K562 (cell line): ENCODE measurements around the gene SYS1. TPM values are rescaled to one million over a fixed set of nuclear protein-coding genes. Genes with fewer than 3 reads are reported as not detected.

Experiments
- ATAC-seq: fragments of 200-7000 bp; cut with Tn5 transposase; 3 replicates; pipeline ENCODE4 v1.9.1; 2020; ENCODE audit warnings: moderate library complexity
- BruUV-seq: library from RNA; stranded (reverse); fragments of 400-500 nt; replicated peaks from 2 replicates; lab custom pipeline; 2021; lab: Mats Ljungman, UMichigan
- CTCF ChIA-PET: fragments of 300-600 bp; formaldehyde crosslinking; extraction: SDS; loops from one replicate; lab custom pipeline; 2021; ENCODE audit warnings: low intra/inter-chr PET ratio; lab: Yijun Ruan, JAX
- POLR2A ChIA-PET: fragments of 300-600, 350-650 bp; sonication (Branson Sonifier 250); formaldehyde crosslinking; extraction: SDS; loops from one replicate; lab custom pipeline; 2021; ENCODE audit warnings: antibody characterized with exemption, inconsistent platforms; lab: Yijun Ruan, JAX
- DNase-seq, 4 experiments: peaks; one replicate each; pipeline versions ENCODE4 v3.0.0 to v3.0.0-alpha.2; 2011 to 2018; ENCODE audit warnings: low spot score in 3 of 4, mixed read lengths in 3 of 4; ENCODE audit errors: extremely low read depth in 1 of 4
- FAIRE-seq: peaks from 2 replicates; lab custom pipeline; 2011; peaks lifted over from hg19 to GRCh38; lab: Jason Lieb, UNC
- H2AFZ ChIP-seq: 2 replicates; pipeline ENCODE4 v1.6.0; 2011; ENCODE audit warnings: low read depth, low read length, control low read depth, inconsistent platforms
- H3K27ac ChIP-seq: fragments of 200-600 bp; 3 replicates; pipeline ENCODE4 v1.8.0; 2011; ENCODE audit warnings: low read depth, mild to moderate bottlenecking, control low read depth, inconsistent platforms, low read length, moderate library complexity, mixed read lengths; ENCODE audit errors: extremely low read depth
- H3K27me3 ChIP-seq, 2 experiments: fragments of 300-600 bp in 1 of 2; 2 replicates in 1 of 2; 3 replicates in 1 of 2; pipeline versions ENCODE4 v1.6.0 to v1.8.0; 2011; ENCODE audit warnings: inconsistent platforms in 2 of 2, low read length in 2 of 2, mild to moderate bottlenecking in 1 of 2, mixed read lengths in 1 of 2, moderate library complexity in 1 of 2; ENCODE audit not compliant: control insufficient read depth in 2 of 2, insufficient read depth in 2 of 2
- H3K36me3 ChIP-seq: fragments of 300-600 bp; 3 replicates; pipeline ENCODE4 v1.8.0; 2011; ENCODE audit warnings: mild to moderate bottlenecking, low read length, inconsistent platforms; ENCODE audit not compliant: control insufficient read depth, insufficient read depth
- H3K4me1 ChIP-seq, 2 experiments: fragments of 200-600 bp in 1 of 2; replicated peaks in 1 of 2; 2 replicates in 1 of 2; 3 replicates in 1 of 2; pipeline versions ENCODE4 v1.5.1 to v1.8.0; 2011; ENCODE audit warnings: inconsistent platforms in 2 of 2, low read length in 2 of 2, mild to moderate bottlenecking in 1 of 2, mixed read lengths in 1 of 2, moderate library complexity in 1 of 2; ENCODE audit not compliant: control insufficient read depth in 2 of 2, insufficient read depth in 2 of 2
- H3K4me2 ChIP-seq: 2 replicates; pipeline ENCODE4 v1.6.1; 2011; ENCODE audit warnings: low read length, control low read depth, inconsistent platforms, mixed read lengths; ENCODE audit not compliant: insufficient read depth
- H3K4me3 ChIP-seq: fragments of 200-600 bp; sonication (generic), shearing (Covaris generic); 2 replicates; pipeline ENCODE4 v1.5.1; 2016; ENCODE audit warnings: control low read depth, inconsistent platforms
- H3K79me2 ChIP-seq: fragments of 200-600 bp; 3 replicates; pipeline ENCODE4 v1.8.0; 2011; ENCODE audit warnings: low read length, inconsistent platforms; ENCODE audit not compliant: control insufficient read depth, insufficient read depth
- H3K9ac ChIP-seq, 2 experiments: 2 replicates each; pipeline versions ENCODE4 v1.6.0 to v1.6.1; 2011; ENCODE audit warnings: low read depth in 2 of 2, low read length in 2 of 2, control low read depth in 1 of 2, inconsistent platforms in 1 of 2, mild to moderate bottlenecking in 1 of 2, mixed read lengths in 1 of 2; ENCODE audit not compliant: insufficient read depth in 1 of 2
- H3K9me1 ChIP-seq: one replicate; pipeline ENCODE4 v1.6.0; 2011; ENCODE audit warnings: inconsistent platforms, mild to moderate bottlenecking, low read length, moderate library complexity; ENCODE audit not compliant: control insufficient read depth, insufficient read depth
- H3K9me3 ChIP-seq: replicated peaks from 2 replicates; pipeline ENCODE4 v1.5.1; 2011; ENCODE audit warnings: low read depth, low read length, inconsistent platforms; ENCODE audit not compliant: control insufficient read depth, insufficient read depth
- H4K20me1 ChIP-seq: replicated peaks from 2 replicates; pipeline ENCODE4 v1.6.1; 2011; ENCODE audit warnings: low read length, inconsistent platforms, mixed read lengths; ENCODE audit not compliant: control insufficient read depth, insufficient read depth
- CUX1 ChIP-seq: fragments of 200-800 bp; sonication (Bioruptor generic); IDR thresholded peaks from 2 replicates; pipeline ENCODE4 v1.6.1; 2016; ENCODE audit warnings: missing genetic modification characterization, missing compliant biosample characterization
- FUS ChIP-seq: fragments of 200-400 bp; formaldehyde crosslinking; optimal IDR thresholded peaks from 2 replicates; pipeline ENCODE3; 2017; ENCODE audit warnings: low read depth, low read length
- KAT7 ChIP-seq: sonication (generic); formaldehyde crosslinking; IDR thresholded peaks from 2 replicates; pipeline ENCODE4 v1.8.0; 2022; ENCODE audit warnings: missing genetic modification reagents, mild to moderate bottlenecking, borderline replicate concordance
- LCOR ChIP-seq: sonication (generic); formaldehyde crosslinking; IDR thresholded peaks from 2 replicates; pipeline ENCODE4 v1.8.0; 2022; ENCODE audit warnings: mild to moderate bottlenecking, missing genetic modification reagents
- MNT ChIP-seq, 2 experiments: fragments of 450-650 bp; conservative IDR thresholded peaks; 2 replicates each; pipeline ENCODE4 v1.6.1; 2017; ENCODE audit warnings: mild to moderate bottlenecking in 2 of 2, moderate library complexity in 2 of 2
- PHF20 ChIP-seq: fragments of 450-650 bp; IDR thresholded peaks from 2 replicates; pipeline ENCODE4 v1.6.1; 2018; ENCODE audit not compliant: partially characterized antibody
- SNIP1 ChIP-seq: fragments of 450-650 bp; IDR thresholded peaks from 2 replicates; pipeline ENCODE4 v1.7.1; 2017; ENCODE audit warnings: low read depth, mild to moderate bottlenecking
- TCFL5 ChIP-seq: fragments of 250-450 bp; sonication (Bioruptor Pico); conservative IDR thresholded peaks from 2 replicates; pipeline ENCODE4 v1.6.1; 2021; ENCODE audit warnings: mild to moderate bottlenecking, moderate library complexity, matching md5 sums
- YBX1 ChIP-seq: fragments of 450-650 bp; IDR thresholded peaks from 2 replicates; pipeline ENCODE4 v1.7.1; 2016; ENCODE audit warnings: mild to moderate bottlenecking
- ZNF174 ChIP-seq: fragments of 250-450 bp; sonication (Bioruptor Pico); IDR thresholded peaks from 2 replicates; pipeline ENCODE4 v1.4.0; 2020; ENCODE audit warnings: mild to moderate bottlenecking
- WGBS: fragments of 100-300 bp; shearing (Covaris generic); methylation state at CpG from one replicate; pipeline ENCODE4 v1.1.6; 2016; ENCODE audit warnings: low coverage, mixed read lengths; ENCODE audit not compliant: insufficient coverage; ENCODE audit errors: missing lambda C conversion rate; 5-methylcytosine and 5-hydroxymethylcytosine counted together
- in situ Hi-C: fragments of 300-500 bp; cut with MboI; formaldehyde crosslinking; loops from 4 replicates; pipeline ENCODE4 v1.15.0; 2018; ENCODE audit warnings: inconsistent platforms, mixed read lengths
- intact Hi-C: fragments of 100-400 bp; cut with micrococcal nuclease; formaldehyde crosslinking; loops from 2 replicates; pipeline ENCODE4 v1.14.2; 2022
- polyA plus RNA-seq, 8 experiments: library from polyadenylated mRNA; depleted of rRNA in 4 of 8; stranded (reverse) in 5 of 8; unstranded in 3 of 8; fragments of >200 nt; fragmentation: Nextera tagmentation in 2 of 8; fragmentation: Illumina TruSeq in 1 of 8; extraction: Ambion mirVana in 2 of 8; extraction: Trizol in 1 of 8; gene quantifications; 2 replicates each; pipeline versions ENCODE4 v1.2.1 to v1.2.3, GENCODE V29; 2011 to 2014; ENCODE audit warnings: inconsistent platforms in 1 of 8, missing spikeins in 1 of 8
- total RNA-seq, 7 experiments: library from RNA; depleted of rRNA in 6 of 7; stranded (reverse); fragments of >200 nt in 6 of 7; fragmentation: Illumina TruSeq in 2 of 7; extraction: Trizol in 2 of 7; gene quantifications; 2 replicates each; pipeline versions ENCODE4 v1.2.1 to v1.2.3, GENCODE V29; 2011 to 2021; ENCODE audit warnings: low replicate concordance in 1 of 7
- TF ChIP-seq, protein P1 (sequence below), 2 experiments: fragments of 150-350 bp in 1 of 2; IDR thresholded peaks; 2 replicates each; pipeline ENCODE4 v1.6.1; 2012 to 2016; ENCODE audit warnings: low read depth in 2 of 2, low read length in 2 of 2, mild to moderate bottlenecking in 1 of 2, moderate library complexity in 1 of 2

SYS1 gene
- total and polyA plus RNA-seq, 9 of the 15 experiments (the other 6 are each of a cell fraction or from before 2014, with no cell fraction given) = 11.1 to 25.2 (median 17.5) TPM

DNA sequence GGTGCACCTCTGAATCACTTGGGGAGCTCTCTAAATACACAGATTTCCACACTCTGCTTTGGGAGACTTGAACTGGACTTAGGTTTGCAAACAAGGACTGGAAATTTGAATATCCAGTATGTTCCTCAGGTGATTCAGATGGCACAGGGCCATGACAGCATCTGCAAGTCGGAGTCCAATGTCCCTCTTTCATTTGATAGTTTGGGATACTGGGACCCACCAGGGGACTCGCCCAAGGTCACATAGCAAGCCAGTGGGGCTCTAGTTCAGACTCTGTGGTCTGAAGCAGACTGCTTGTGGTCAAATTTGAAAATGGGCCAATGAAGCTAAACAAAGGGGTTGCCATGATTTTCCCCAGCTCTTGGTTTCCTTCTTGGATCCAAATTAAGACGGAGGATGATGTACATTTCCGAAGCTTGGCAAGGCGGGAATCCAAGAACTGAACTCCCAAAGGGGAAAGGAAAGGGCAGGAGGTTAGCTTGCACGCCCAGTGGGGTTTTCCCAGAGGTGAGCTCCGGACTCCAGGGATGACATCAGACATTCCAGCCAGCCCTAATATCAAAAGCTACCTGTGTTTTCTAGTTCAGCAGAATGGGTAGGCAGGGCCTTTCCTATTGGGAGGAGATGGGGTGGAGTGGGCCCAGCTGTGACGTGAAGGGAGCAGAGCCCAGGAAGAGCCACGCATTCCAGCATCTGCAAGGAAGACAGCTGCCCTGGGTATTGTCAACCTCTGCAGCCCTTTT, 3.4 kb upstream of the SYS1 start:
- H2AFZ ChIP-seq = peak overlapping the region; percentile 96; the same call in 1 of the 2 replicates
- BruUV-seq = no TSS peak
- H4K20me1 ChIP-seq = no peaks in the 10 kb centered on the region
- no peak for FAIRE-seq
- H3K79me2 ChIP-seq = peaks cover 10% of the 10 kb centered on the region
- intact Hi-C loops = loop anchor here (10.0 kb wide), 1 partner anchor 615 kb away; the partner anchor contains the start of gene ZNF335
- CTCF ChIA-PET = no interaction called here
- no peak for ATAC-seq
- no peak for DNase-seq
- 86% methylated on average over 8 of the region's 9 CpGs for WGBS
- no peak overlapping the region for H3K4me3 ChIP-seq
- H3K4me1 ChIP-seq = peaks cover 9 to 30% of the 10 kb centered on the region in 2 experiments
- H3K27ac ChIP-seq = no peak overlapping the region
- H3K9ac ChIP-seq = no peak overlapping the region
- H3K4me2 ChIP-seq = no peak overlapping the region
- H3K36me3 ChIP-seq = no peaks in the 10 kb centered on the region
- H3K9me3 ChIP-seq = no peaks in the 10 kb centered on the region
- no peaks in the 10 kb centered on the region for H3K27me3 ChIP-seq
- POLR2A ChIA-PET = interaction anchor here (0.7 to 3.1 kb wide), 4 partner anchors 12 to 18 kb away, joined by 3 to 14 read pairs (median 6); no protein-coding TSS in a partner anchor
- H3K9me1 ChIP-seq = no peaks in the 10 kb centered on the region
- in situ Hi-C loops = no loop called here
- TF ChIP-seq CUX1 (CRISPR knock-in tag) = no peak
- no peak for TF ChIP-seq TCFL5 (CRISPR knock-in tag)
- TF ChIP-seq PHF20 = no peak
- no peak for TF ChIP-seq YBX1
- TF ChIP-seq, protein P1, sequence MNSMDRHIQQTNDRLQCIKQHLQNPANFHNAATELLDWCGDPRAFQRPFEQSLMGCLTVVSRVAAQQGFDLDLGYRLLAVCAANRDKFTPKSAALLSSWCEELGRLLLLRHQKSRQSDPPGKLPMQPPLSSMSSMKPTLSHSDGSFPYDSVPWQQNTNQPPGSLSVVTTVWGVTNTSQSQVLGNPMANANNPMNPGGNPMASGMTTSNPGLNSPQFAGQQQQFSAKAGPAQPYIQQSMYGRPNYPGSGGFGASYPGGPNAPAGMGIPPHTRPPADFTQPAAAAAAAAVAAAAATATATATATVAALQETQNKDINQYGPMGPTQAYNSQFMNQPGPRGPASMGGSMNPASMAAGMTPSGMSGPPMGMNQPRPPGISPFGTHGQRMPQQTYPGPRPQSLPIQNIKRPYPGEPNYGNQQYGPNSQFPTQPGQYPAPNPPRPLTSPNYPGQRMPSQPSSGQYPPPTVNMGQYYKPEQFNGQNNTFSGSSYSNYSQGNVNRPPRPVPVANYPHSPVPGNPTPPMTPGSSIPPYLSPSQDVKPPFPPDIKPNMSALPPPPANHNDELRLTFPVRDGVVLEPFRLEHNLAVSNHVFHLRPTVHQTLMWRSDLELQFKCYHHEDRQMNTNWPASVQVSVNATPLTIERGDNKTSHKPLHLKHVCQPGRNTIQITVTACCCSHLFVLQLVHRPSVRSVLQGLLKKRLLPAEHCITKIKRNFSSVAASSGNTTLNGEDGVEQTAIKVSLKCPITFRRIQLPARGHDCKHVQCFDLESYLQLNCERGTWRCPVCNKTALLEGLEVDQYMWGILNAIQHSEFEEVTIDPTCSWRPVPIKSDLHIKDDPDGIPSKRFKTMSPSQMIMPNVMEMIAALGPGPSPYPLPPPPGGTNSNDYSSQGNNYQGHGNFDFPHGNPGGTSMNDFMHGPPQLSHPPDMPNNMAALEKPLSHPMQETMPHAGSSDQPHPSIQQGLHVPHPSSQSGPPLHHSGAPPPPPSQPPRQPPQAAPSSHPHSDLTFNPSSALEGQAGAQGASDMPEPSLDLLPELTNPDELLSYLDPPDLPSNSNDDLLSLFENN (IDR thresholded peaks at IDR 0.05; ENCODE audit: low read depth in 2 of 2, low read length in 2 of 2) = no peak
- TF ChIP-seq ZNF174 (CRISPR knock-in tag) = no peak
- no peak for TF ChIP-seq LCOR (CRISPR knock-in tag)
- no peak for TF ChIP-seq FUS
- TF ChIP-seq MNT (conservative IDR thresholded peaks at IDR 0.05) = no peak
- TF ChIP-seq KAT7 (CRISPR knock-in tag) = no peak
- no peak for TF ChIP-seq SNIP1
